ENCODE measurements around the gene PTTG1IP.

The PTTG1IP gene

GRCh38 chr21:44800971-44801467 lies 72.5 kb downstream of the PTTG1IP start:
- H3K36me3 ChIP-seq (ENCODE audit: control insufficient read depth, insufficient read depth, low read length) = peaks cover 15% of the 10 kb centered on the region
- H3K9me3 ChIP-seq (ENCODE audit: control insufficient read depth, low read length) = no peaks in the 10 kb centered on the region
- H3K4me1 ChIP-seq (ENCODE audit: control insufficient read depth, insufficient read depth, low read length) = peaks cover 5% of the 10 kb centered on the region
- WGBS, 2 experiments = 2 to 4% methylated on average over 17 of the region's 17 CpGs
- no peak overlapping the region for H3K27ac ChIP-seq (ENCODE audit: insufficient read depth, low read depth, low read length, poor library complexity, severe bottlenecking)
- no peaks in the 10 kb centered on the region for H3K27me3 ChIP-seq (ENCODE audit: control insufficient read depth, insufficient read depth, low read length, poor library complexity, severe bottlenecking)
- H3K4me3 ChIP-seq (ENCODE audit: insufficient read depth, low read depth, low read length) = peak overlapping the region; percentile 91

GRCh38 chr21:44800103-44800502 lies 73.4 kb downstream of the PTTG1IP start:
- Histone ChIP-seq H3K4me3 (ENCODE audit: insufficient read depth, low read depth, low read length) (no peak overlapping the region), H3K36me3 (ENCODE audit: control insufficient read depth, insufficient read depth, low read length) (peaks cover 6% of the 10 kb centered on the region), H3K27me3 (ENCODE audit: control insufficient read depth, insufficient read depth, low read length, poor library complexity, severe bottlenecking) (no peaks in the 10 kb centered on the region), H3K4me1 (ENCODE audit: control insufficient read depth, insufficient read depth, low read length) (peaks cover 5% of the 10 kb centered on the region), H3K27ac (ENCODE audit: insufficient read depth, low read depth, low read length, poor library complexity, severe bottlenecking) (no peak overlapping the region), H3K9me3 (ENCODE audit: control insufficient read depth, low read length) (no peaks in the 10 kb centered on the region)
- 71 to 72% methylated on average over 10 to 12 of the region's 12 CpGs for WGBS, 2 experiments

- Histone ChIP-seq H3K9me3 (ENCODE audit: control insufficient read depth, low read length) (no peaks in the 10 kb centered on the region), H3K4me3 (ENCODE audit: insufficient read depth, low read depth, low read length) (no peak overlapping the region), H3K27ac (ENCODE audit: insufficient read depth, low read depth, low read length, poor library complexity, severe bottlenecking) (no peak overlapping the region), H3K36me3 (ENCODE audit: control insufficient read depth, insufficient read depth, low read length) (peaks cover 4% of the 10 kb centered on the region), H3K27me3 (ENCODE audit: control insufficient read depth, insufficient read depth, low read length, poor library complexity, severe bottlenecking) (no peaks in the 10 kb centered on the region), H3K4me1 (ENCODE audit: control insufficient read depth, insufficient read depth, low read length) (peaks cover 5% of the 10 kb centered on the region)
- 73% methylated on average over 1 of the region's 1 CpG; no CpG with 5 or more reads in 1 of the 2 experiments for WGBS, 2 experiments
These were observed 73.8 kb downstream of the PTTG1IP start for GRCh38 chr21:44799646-44800045.

All from ectodermal cell (in vitro differentiated cells).